Neural crest cell (in vitro differentiated cells): ENCODE results near the gene ZNF846. TPM values are rescaled to one million over a fixed set of nuclear protein-coding genes. Genes with fewer than 3 reads are reported as not detected.

Source experiments
- DNase-seq: peaks from one replicate; pipeline ENCODE4 v3.0.0; 2021; ENCODE audit warnings: low read depth, mixed read lengths, low spot score
- H3K27ac Mint-ChIP-seq: one replicate; pipeline ENCODE4 v1.8.0; 2021; ENCODE audit warnings: mild to moderate bottlenecking, mixed read lengths; ENCODE audit not compliant: unreplicated experiment
- H3K27me3 Mint-ChIP-seq: 2 replicates; pipeline ENCODE4 v1.8.0; 2021; ENCODE audit warnings: low read depth, mild to moderate bottlenecking, mixed read lengths
- H3K36me3 Mint-ChIP-seq: 2 replicates; pipeline ENCODE4 v1.8.0; 2021; ENCODE audit warnings: low read depth, mild to moderate bottlenecking, mixed read lengths
- H3K4me1 Mint-ChIP-seq: 2 replicates; pipeline ENCODE4 v1.8.0; 2021; ENCODE audit warnings: mixed read lengths
- H3K4me3 Mint-ChIP-seq: one replicate; pipeline ENCODE4 v1.8.0; 2021; ENCODE audit warnings: mild to moderate bottlenecking, mixed read lengths
- H3K9me3 Mint-ChIP-seq: 2 replicates; pipeline ENCODE4 v1.8.0; 2021; ENCODE audit warnings: mixed read lengths
- CTCF ChIP-seq: fragments of 200-600 bp; sonication (generic); conservative IDR thresholded peaks from 2 replicates; pipeline ENCODE4 v1.5.0; 2021; ENCODE audit warnings: antibody characterized with exemption, mild to moderate bottlenecking
- total RNA-seq: library from RNA; stranded (reverse); gene quantifications from 2 replicates; pipeline ENCODE4 v1.2.1, GENCODE V29; 2021

Gene ZNF846
- total RNA-seq, 1 donor from 2014 or later: 7.6 TPM

- peaks cover 16% of the 10 kb centered on the region for H3K27me3 Mint-ChIP-seq
- no peak for TF ChIP-seq CTCF
- H3K9me3 Mint-ChIP-seq: peaks cover 13% of the 10 kb centered on the region
- H3K4me3 Mint-ChIP-seq: no peak overlapping the region
- no peak overlapping the region for H3K27ac Mint-ChIP-seq
- DNase-seq: no peak
- peaks cover 2% of the 10 kb centered on the region for H3K36me3 Mint-ChIP-seq
- H3K4me1 Mint-ChIP-seq: no peaks in the 10 kb centered on the region
Observed at GRCh38 chr19:9709305-9709704, 59.2 kb downstream of the ZNF846 start.

- H3K27ac Mint-ChIP-seq: no peak overlapping the region
- no peak for TF ChIP-seq CTCF
- no peak for DNase-seq
- no peaks in the 10 kb centered on the region for H3K36me3 Mint-ChIP-seq
- H3K4me1 Mint-ChIP-seq: no peaks in the 10 kb centered on the region
- H3K4me3 Mint-ChIP-seq: no peak overlapping the region
- peaks cover 20% of the 10 kb centered on the region for H3K27me3 Mint-ChIP-seq
- peaks cover 7% of the 10 kb centered on the region for H3K9me3 Mint-ChIP-seq
Observed at GRCh38 chr19:9705836-9706235, 62.7 kb downstream of the ZNF846 start.

- H3K27ac Mint-ChIP-seq: no peak overlapping the region
Observed at GRCh38 chr19:9702186-9702585, 66.4 kb downstream of the ZNF846 start.

More at GRCh38 chr19:9702186-9702585, 66.4 kb downstream of the ZNF846 start:
- no peak for TF ChIP-seq CTCF
- H3K4me1 Mint-ChIP-seq: no peaks in the 10 kb centered on the region
- H3K27me3 Mint-ChIP-seq: peaks cover 22% of the 10 kb centered on the region
- H3K36me3 Mint-ChIP-seq: no peaks in the 10 kb centered on the region
- H3K9me3 Mint-ChIP-seq: no peaks in the 10 kb centered on the region
- no peak overlapping the region for H3K4me3 Mint-ChIP-seq
- no peak for DNase-seq

Other genes starting within 250 kb of the ZNF846 start
- 24.5 and 26.7 TPM in 2 replicates for gene ZNF426, start 230.1 kb downstream of the ZNF846 start, total RNA-seq
- gene ZNF121, start 184.2 kb downstream of the ZNF846 start, total RNA-seq: 71.1 and 78.7 TPM in 2 replicates
- 57.7 and 63.9 TPM in 2 replicates for gene ZNF561, start 147.5 kb downstream of the ZNF846 start, total RNA-seq
- 23.3 and 25.8 TPM in 2 replicates for gene ZNF562, start 93.6 kb downstream of the ZNF846 start, total RNA-seq
- 32.7 and 33.1 TPM in 2 replicates for gene FBXL12, start 50.3 kb upstream of the ZNF846 start, total RNA-seq
- 366 and 373 TPM in 2 replicates for gene UBL5, start 59.2 kb upstream of the ZNF846 start, total RNA-seq
- gene PIN1, start 66.6 kb upstream of the ZNF846 start, total RNA-seq: 117 and 127 TPM in 2 replicates
- 6.8 and 7.3 TPM in 2 replicates for gene OLFM2, start 167.8 kb upstream of the ZNF846 start, total RNA-seq
- gene COL5A3, start 241.8 kb upstream of the ZNF846 start, total RNA-seq: 0.61 and 0.86 TPM in 2 replicates
- gene RDH8, start 244.7 kb upstream of the ZNF846 start, total RNA-seq: not detected in 2 replicates